Activated T-cell treated with anti-CD3 and anti-CD28 coated beads, Interleukin-2, amount 50 U/mL, for 72 hours (primary cell): ENCODE data around the gene IL10RA. TPM values are rescaled to one million over a fixed set of nuclear protein-coding genes. Genes with fewer than 3 reads are reported as not detected.
A peak's percentile ranks its signal among the peaks of the same experiment; 100 is the strongest.

ENCODE experiments used
- ATAC-seq, 2 donors: fragments of 150-1000 bp; cut with Tn5 transposase; replicated peaks in 1 of 2; 2 replicates each; pipeline ENCODE4 v1.10.0; 2021; ENCODE audit warnings: moderate library complexity in 2 of 2, mild to moderate bottlenecking in 1 of 2
- DNase-seq, 2 donors: peaks; one replicate each; pipeline ENCODE4 v3.0.0; 2021 to 2022; ENCODE audit warnings: mixed read lengths in 1 of 2
- H3K27ac Mint-ChIP-seq: one replicate; pipeline ENCODE4 v1.8.0; 2022; ENCODE audit warnings: mild to moderate bottlenecking, moderate library complexity, mixed read lengths
- H3K27me3 Mint-ChIP-seq: one replicate; pipeline ENCODE4 v1.8.0; 2022; ENCODE audit warnings: low read depth, mixed read lengths
- H3K36me3 Mint-ChIP-seq, 2 donors: one replicate each; pipeline ENCODE4 v1.8.0; 2022; ENCODE audit warnings: mixed read lengths in 2 of 2, mild to moderate bottlenecking in 1 of 2; ENCODE audit not compliant: insufficient read depth in 2 of 2
- H3K4me1 Mint-ChIP-seq: one replicate; pipeline ENCODE4 v1.8.0; 2022; ENCODE audit warnings: low read depth, mixed read lengths
- H3K4me3 Mint-ChIP-seq, 2 donors: one replicate each; pipeline ENCODE4 v1.8.0; 2022; ENCODE audit warnings: mild to moderate bottlenecking in 2 of 2, mixed read lengths in 2 of 2, moderate library complexity in 2 of 2
- H3K9me3 Mint-ChIP-seq, 2 donors: one replicate each; pipeline ENCODE4 v1.8.0; 2022; ENCODE audit warnings: mixed read lengths in 2 of 2
- total RNA-seq, 2 donors: library from RNA; stranded (reverse); gene quantifications; one replicate each; pipeline ENCODE4 v1.2.3, GENCODE V29; 2022

Gene IL10RA
- total RNA-seq, 2 donors from 2014 or later, result 79.6 to 123 TPM

DNA sequence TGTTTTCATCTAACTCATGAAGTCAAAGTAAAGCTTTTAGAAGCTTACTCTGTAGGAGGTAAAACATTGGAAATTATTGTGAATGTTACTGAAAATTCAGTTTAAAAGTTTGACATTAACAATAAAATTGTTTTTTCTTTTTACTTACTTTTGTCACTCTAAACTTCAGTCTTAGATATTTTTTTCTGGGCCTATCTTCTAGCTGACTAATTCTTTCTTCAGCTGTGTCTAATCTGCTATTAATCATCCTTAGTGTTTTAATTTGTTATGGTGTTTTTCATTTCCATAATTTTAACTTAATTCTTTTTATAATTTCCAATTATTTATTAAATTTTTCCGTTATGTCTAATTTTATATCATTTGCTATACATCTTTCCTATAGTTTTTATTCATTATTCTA lies 35.0 kb downstream of the IL10RA start:
- Mint-ChIP-seq H3K9me3 (peaks cover 20 to 25% of the 10 kb centered on the region in 2 donors), H3K36me3 (peaks cover 28% of the 10 kb centered on the region in 2 donors), H3K27ac (no peak overlapping the region), H3K27me3 (no peaks in the 10 kb centered on the region), H3K4me1 (peaks cover 22% of the 10 kb centered on the region), H3K4me3 (no peak overlapping the region)
- ATAC-seq (no peak), DNase-seq (no peak)

GRCh38 chr11:118027694-118028093 lies 41.5 kb downstream of the IL10RA start:
- Mint-ChIP-seq H3K4me1 (peaks cover 56% of the 10 kb centered on the region), H3K27ac (no peak overlapping the region), H3K36me3 (peaks cover 5 to 7% of the 10 kb centered on the region in 2 donors), H3K27me3 (no peaks in the 10 kb centered on the region), H3K9me3 (peaks cover 2 to 7% of the 10 kb centered on the region in 2 donors), H3K4me3 (no peak overlapping the region)
- ATAC-seq (no peak), DNase-seq (no peak)

- ATAC-seq, result no peak
- DNase-seq, result no peak
- Mint-ChIP-seq H3K4me1 (peaks cover 65% of the 10 kb centered on the region), H3K27me3 (no peaks in the 10 kb centered on the region), H3K4me3 (peak overlapping the region in 1 of 2 donors; percentile 23), H3K9me3 (peaks cover 2 to 7% of the 10 kb centered on the region in 2 donors), H3K27ac (peak overlapping the region; percentile 93), H3K36me3 (peaks cover 5 to 7% of the 10 kb centered on the region in 2 donors)
Measured at GRCh38 chr11:118028626-118029025, 42.4 kb downstream of the IL10RA start.

GRCh38 chr11:118033443-118033842 lies 47.2 kb downstream of the IL10RA start:
- Mint-ChIP-seq H3K27ac (peak overlapping the region; percentile 21), H3K9me3 (peaks cover 0 to 4% of the 10 kb centered on the region in 2 donors), H3K27me3 (no peaks in the 10 kb centered on the region), H3K4me1 (peaks cover 67% of the 10 kb centered on the region), H3K4me3 (peak overlapping the region; percentile 45 to 58), H3K36me3 (peaks cover 5% of the 10 kb centered on the region in 2 donors)
- ATAC-seq (peak; percentile 78 to 86), DNase-seq (no peak)

- Mint-ChIP-seq H3K27ac (peak overlapping the region; percentile 79), H3K27me3 (no peaks in the 10 kb centered on the region), H3K4me1 (peaks cover 81% of the 10 kb centered on the region), H3K36me3 (no peaks in the 10 kb centered on the region), H3K9me3 (peaks cover 0 to 3% of the 10 kb centered on the region in 2 donors), H3K4me3 (peak overlapping the region; percentile 3 to 62)
- ATAC-seq (no peak), DNase-seq (no peak)
Measured at GRCh38 chr11:118042141-118042540, 55.9 kb downstream of the IL10RA start.

DNA sequence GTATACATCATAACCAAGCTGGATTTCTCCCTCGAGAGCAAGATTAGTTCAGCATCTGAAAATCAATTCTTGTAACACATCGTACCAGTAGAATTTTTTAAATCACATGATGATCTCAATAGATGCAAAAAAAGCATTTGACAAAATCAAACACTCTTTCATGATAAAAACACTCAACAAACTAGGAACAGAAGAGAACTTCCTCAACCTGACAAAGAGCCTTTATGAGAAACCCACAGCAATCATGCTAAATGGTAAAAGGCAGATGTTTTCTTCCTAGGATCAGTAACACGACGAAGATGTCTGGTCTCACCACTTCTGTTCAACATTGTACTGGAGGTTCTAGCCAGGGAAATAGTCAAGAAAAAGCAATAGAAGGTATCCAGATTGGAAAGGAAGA lies 56.6 kb downstream of the IL10RA start:
- DNase-seq, result no peak
- H3K4me1 Mint-ChIP-seq, result peaks cover 82% of the 10 kb centered on the region
- H3K27ac Mint-ChIP-seq, result peak overlapping the region; percentile 79
- ATAC-seq, result no peak
- peak overlapping the region; percentile 3 to 62 for H3K4me3 Mint-ChIP-seq
- H3K36me3 Mint-ChIP-seq, result no peaks in the 10 kb centered on the region
- no peaks in the 10 kb centered on the region for H3K27me3 Mint-ChIP-seq
- peaks cover 0 to 3% of the 10 kb centered on the region in 2 donors for H3K9me3 Mint-ChIP-seq

DNA sequence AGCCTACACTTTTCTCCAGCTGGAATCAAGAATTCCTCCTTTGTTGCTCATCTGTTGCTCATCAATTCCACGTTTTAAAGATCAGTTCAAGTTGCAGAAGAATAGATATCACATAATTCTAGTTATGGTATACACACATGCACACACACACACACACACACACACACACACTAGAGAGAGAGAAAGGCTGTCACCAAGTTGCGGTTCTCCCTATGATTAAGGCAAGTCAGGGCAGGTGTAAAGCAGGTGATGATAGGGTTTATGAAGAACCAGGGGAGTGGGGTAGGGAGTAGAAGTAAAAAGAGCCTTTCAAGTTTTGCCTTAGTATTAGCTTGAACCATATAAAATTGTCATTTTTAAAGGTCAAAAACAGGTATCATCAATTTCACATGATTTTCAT lies 59.0 kb downstream of the IL10RA start:
- Mint-ChIP-seq H3K27me3 (no peaks in the 10 kb centered on the region), H3K4me1 (peaks cover 92% of the 10 kb centered on the region)
- peak in 1 of 2 donors; percentile 37 for DNase-seq

GRCh38 chr11:118046051-118046963 lies 60.1 kb downstream of the IL10RA start:
- peak; percentile 73 to 85 for ATAC-seq
- Mint-ChIP-seq H3K27me3 (no peaks in the 10 kb centered on the region), H3K9me3 (no peaks in the 10 kb centered on the region), H3K27ac (peak overlapping the region; percentile 99), H3K4me1 (peaks cover 98% of the 10 kb centered on the region), H3K4me3 (peak overlapping the region; percentile 68 to 71), H3K36me3 (no peaks in the 10 kb centered on the region)
- DNase-seq, result peak; percentile 57 to 67

More for the DNA sequence above, 59.0 kb downstream of the IL10RA start:
- Mint-ChIP-seq H3K4me3 (peak overlapping the region; percentile 1 to 71), H3K36me3 (no peaks in the 10 kb centered on the region), H3K9me3 (no peaks in the 10 kb centered on the region), H3K27ac (peak overlapping the region; percentile 99)
- peak; percentile 14 to 16 for ATAC-seq

DNA sequence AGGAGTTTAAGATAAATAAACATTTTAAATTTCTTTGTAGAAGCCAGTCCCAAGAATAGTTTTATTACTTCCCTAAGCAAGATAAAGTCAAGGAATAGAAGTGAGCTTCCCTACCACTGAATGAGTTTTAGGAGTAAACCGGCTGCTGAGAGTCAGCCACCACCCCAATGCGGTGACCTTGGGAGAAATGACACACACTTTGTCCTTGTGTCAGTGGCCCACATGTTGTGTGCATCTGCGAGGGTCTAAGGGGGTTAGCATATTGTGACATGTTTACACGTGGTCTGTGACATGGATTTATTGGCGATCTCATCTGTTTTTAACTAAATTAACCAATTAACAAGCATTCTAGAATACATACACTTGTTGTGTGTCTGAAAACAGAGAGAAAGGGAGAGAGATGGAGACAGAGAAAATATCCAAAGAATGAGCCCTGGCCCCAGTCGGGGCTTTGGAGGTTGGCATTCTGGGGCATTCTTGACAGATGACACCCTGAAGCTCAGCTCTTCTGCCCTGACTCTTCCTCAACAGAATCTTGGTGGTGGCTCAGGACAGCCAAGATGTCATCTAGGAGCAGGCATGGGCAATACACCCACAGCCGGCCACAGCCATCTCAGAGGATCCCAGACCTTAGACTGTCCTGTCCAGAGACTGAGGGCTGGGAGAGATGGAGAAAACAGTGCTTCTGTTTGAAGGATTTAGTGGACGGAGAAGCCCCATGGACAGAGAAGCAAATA lies 60.9 kb downstream of the IL10RA start:
- peaks cover 98% of the 10 kb centered on the region for H3K4me1 Mint-ChIP-seq
- peak overlapping the region; percentile 68 to 71 for H3K4me3 Mint-ChIP-seq
- ATAC-seq (peak; percentile 23 to 40), DNase-seq (peak; percentile 54 to 56)
- peak overlapping the region; percentile 99 for H3K27ac Mint-ChIP-seq
- H3K36me3 Mint-ChIP-seq, result no peaks in the 10 kb centered on the region
- H3K9me3 Mint-ChIP-seq, result no peaks in the 10 kb centered on the region
- no peaks in the 10 kb centered on the region for H3K27me3 Mint-ChIP-seq

DNA sequence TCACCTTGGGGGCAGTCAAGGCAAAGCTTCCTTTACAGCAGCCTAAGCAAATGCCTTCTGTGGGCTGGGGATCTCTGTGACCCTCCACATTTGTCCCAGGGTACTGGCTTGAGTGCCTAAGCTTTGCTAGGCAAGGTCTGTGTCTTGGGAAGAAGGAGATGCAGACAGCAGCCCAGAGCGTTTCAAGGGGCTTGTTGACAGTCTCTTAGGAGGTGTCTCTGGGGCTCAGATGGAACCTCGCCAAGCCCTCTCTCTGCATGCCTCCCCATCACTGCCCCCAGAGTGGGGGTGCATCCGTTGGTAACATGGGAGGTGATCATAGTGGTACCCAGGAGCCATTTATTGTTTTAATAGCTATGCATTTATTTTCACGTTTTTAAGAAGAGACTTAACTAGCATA lies 61.6 kb downstream of the IL10RA start:
- Mint-ChIP-seq H3K9me3 (no peaks in the 10 kb centered on the region), H3K27me3 (no peaks in the 10 kb centered on the region), H3K36me3 (no peaks in the 10 kb centered on the region), H3K27ac (peak overlapping the region; percentile 99), H3K4me3 (peak overlapping the region in 1 of 2 donors; percentile 19), H3K4me1 (peaks cover 98% of the 10 kb centered on the region)
- DNase-seq (no peak), ATAC-seq (no peak)

DNA sequence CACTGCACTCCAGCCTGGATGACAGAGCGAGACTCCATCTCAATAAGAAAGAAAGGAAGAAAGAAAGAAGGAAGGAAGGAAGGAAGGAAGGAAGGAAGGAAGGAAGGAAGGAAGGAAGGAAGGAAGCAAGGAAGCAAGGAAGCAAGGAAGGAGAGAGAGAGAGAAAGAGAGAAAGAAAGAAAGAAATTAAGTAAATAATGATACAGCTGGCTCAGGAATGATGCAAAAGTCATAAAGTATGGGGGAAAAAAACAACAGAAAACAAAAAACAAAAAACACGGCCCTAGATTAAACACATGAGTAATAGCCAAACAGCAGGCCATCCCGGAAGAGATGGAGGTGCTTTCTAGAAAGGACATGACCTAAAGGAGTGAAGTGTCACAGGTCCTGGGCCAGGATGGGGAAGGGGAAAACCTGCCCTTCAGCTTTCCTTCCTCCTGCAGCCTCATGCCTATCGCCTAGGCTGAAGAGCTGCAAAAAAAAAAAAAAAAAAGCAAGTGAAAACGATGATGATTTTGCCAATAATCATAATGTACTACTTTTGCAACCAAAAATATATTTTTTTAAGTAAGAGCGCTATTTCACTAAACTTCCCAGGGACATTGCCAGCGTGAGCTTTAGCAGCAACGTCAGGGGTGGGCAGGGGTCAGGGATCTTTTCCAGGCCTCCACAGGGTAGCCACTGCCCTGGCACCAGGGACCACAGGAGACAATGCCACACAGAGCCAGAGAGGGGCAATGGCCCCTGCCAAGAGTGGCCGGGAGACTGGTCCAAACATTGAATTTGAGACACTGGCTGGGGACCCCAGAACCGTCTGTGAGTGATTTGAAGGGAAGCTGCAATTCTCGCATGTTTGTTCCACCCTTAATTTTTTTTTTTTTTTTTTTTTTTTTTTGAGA lies 62.5 kb downstream of the IL10RA start:
- DNase-seq (no peak), ATAC-seq (no peak)
- Mint-ChIP-seq H3K4me1 (peaks cover 97% of the 10 kb centered on the region), H3K4me3 (peak overlapping the region in 1 of 2 donors; percentile 45), H3K9me3 (no peaks in the 10 kb centered on the region), H3K36me3 (no peaks in the 10 kb centered on the region), H3K27me3 (no peaks in the 10 kb centered on the region), H3K27ac (peak overlapping the region; percentile 80)

DNA sequence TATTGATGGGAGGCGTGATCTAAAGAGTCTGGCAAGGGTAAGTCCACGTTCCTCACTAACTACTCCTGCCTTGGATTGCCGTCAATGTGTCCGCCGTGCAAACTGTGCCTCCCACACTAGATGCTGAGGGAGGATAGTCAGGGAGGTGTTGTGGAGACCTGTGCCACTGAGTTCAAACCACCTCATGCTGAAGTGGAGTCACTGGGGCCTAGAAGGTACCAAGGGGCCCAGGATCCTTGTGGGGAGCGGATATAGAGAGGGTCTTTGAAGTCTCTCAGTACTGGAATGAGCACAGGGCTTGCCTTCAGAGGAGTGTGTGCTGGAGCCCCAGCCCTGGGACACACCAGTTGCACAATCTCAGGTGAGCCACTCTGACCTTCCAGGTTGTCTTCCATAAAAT lies 63.6 kb downstream of the IL10RA start:
- peaks cover 86% of the 10 kb centered on the region for H3K4me1 Mint-ChIP-seq
- no peak overlapping the region for H3K4me3 Mint-ChIP-seq
- ATAC-seq (no peak), DNase-seq (no peak)
- H3K9me3 Mint-ChIP-seq, result no peaks in the 10 kb centered on the region
- H3K27ac Mint-ChIP-seq, result no peak overlapping the region
- no peaks in the 10 kb centered on the region for H3K36me3 Mint-ChIP-seq
- no peaks in the 10 kb centered on the region for H3K27me3 Mint-ChIP-seq
